Peyer's patch (tissue), 4 donors: ENCODE results near the gene STT3B.

ENCODE experiments used
- POLR2A ChIP-seq, 2 donors: fragments of 450-650 bp; IDR thresholded peaks; one replicate each; pipeline ENCODE4 v1.5.1; 2017; ENCODE audit warnings: antibody characterized with exemption in 2 of 2, mild to moderate bottlenecking in 2 of 2, moderate library complexity in 2 of 2
- TF ChIP-seq, protein P1 (sequence below), 6 experiments: fragments of 450-650 bp in 4 of 6; fragments of 200-600 bp in 2 of 6; sonication (generic) in 1 of 6; IDR thresholded peaks; one replicate each; pipeline ENCODE4 v1.5.1; 2017 to 2019; ENCODE audit warnings: antibody characterized with exemption in 6 of 6, mild to moderate bottlenecking in 3 of 6, moderate library complexity in 1 of 6

DNA sequence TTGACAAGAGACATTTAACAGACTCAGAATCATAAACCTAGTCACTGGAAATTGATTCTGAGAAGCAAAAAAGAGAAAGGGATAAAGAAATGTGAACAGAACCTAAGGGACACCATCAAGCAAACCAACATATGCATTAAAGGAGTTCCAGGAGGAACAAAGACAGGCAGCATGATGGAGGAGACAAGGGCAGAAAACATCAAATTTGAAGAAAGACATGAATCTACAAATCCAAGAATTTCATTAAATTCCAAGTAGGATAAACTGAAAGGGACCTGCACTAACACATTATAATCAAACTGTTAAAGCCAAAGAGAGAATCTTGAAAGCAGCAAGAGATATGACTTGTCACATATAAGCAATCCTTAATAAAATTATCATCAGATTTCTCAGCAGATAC lies 122.3 kb downstream of the STT3B start:
- no peak for TF ChIP-seq POLR2A (IDR thresholded peaks at IDR 0.05)
- TF ChIP-seq, protein P1, sequence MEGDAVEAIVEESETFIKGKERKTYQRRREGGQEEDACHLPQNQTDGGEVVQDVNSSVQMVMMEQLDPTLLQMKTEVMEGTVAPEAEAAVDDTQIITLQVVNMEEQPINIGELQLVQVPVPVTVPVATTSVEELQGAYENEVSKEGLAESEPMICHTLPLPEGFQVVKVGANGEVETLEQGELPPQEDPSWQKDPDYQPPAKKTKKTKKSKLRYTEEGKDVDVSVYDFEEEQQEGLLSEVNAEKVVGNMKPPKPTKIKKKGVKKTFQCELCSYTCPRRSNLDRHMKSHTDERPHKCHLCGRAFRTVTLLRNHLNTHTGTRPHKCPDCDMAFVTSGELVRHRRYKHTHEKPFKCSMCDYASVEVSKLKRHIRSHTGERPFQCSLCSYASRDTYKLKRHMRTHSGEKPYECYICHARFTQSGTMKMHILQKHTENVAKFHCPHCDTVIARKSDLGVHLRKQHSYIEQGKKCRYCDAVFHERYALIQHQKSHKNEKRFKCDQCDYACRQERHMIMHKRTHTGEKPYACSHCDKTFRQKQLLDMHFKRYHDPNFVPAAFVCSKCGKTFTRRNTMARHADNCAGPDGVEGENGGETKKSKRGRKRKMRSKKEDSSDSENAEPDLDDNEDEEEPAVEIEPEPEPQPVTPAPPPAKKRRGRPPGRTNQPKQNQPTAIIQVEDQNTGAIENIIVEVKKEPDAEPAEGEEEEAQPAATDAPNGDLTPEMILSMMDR (IDR thresholded peaks at IDR 0.05) = no peak
